Astrocyte of the hippocampus (primary cell): Measurements from ENCODE around the gene CCL4.
"Not testable (repeated sequence)": the region's sequence is repeated elsewhere in the genome, so short reads cannot be mapped to it uniquely, and the experiment has no call there.

ENCODE experiments used
- DNase-seq: peaks from one replicate; pipeline ENCODE4 v3.0.0; 2011; ENCODE audit warnings: low read depth, low spot score

Gene CCL4

DNA sequence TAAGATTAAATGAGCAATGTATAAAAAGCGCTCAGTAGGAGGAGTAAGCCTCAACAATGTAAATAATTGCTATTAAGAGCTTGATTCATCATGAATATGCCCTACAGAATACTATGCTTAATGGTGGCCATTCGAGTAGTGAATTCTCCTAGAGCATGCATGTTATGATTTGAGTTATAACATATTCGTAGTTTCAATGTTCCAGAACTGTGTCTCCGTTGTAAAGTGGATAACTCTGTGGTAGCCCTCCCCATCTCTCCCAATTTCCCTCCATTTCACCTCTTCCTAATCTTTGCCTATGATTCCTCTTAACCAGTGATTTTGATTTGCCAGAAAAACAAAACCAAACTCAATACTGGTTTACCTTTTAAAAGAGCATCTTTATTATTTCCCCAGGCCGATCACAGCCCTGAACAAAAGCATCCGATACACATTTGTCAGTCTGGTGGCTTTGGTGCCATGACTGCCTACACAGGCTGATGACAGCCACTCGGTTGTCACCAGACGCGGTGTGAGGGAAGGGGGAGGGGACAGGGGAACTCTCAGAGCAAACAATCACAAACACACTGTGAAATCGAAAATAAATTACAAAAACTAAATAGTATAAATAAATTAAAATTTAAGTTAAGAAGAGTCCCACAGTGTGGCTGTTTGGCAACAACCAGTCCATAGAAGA lies 15.6 kb upstream of the CCL4 start:
- not testable (repeated sequence) for DNase-seq

GRCh38 chr17:36088670-36089338 lies 14.8 kb upstream of the CCL4 start:
- no peak for DNase-seq

DNA sequence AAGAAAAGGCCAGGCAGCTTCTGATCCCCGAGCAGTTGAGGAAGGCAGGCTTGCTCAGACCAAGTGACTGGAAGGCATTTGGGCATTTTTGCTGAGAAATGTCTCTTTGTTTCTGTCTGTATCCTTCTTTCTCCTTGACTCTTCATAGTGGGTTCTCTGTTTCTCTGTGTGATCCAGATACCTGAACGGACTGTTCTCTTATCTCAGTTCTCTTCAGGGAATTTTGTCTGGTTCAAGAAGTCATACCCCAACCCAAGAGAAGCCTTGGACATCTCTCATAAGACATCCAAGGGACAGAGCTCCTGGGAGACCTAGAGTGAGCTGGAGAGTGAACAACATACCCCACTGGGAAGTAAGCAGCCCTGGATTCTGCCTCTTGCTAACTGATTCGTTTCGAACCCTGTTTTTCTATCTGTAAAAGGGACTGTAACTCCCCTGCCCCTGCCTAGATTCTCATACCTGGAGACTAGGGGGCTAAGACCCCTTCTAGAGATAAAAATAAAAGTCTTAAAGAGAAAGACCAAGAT lies 14.2 kb upstream of the CCL4 start:
- no peak for DNase-seq

DNA sequence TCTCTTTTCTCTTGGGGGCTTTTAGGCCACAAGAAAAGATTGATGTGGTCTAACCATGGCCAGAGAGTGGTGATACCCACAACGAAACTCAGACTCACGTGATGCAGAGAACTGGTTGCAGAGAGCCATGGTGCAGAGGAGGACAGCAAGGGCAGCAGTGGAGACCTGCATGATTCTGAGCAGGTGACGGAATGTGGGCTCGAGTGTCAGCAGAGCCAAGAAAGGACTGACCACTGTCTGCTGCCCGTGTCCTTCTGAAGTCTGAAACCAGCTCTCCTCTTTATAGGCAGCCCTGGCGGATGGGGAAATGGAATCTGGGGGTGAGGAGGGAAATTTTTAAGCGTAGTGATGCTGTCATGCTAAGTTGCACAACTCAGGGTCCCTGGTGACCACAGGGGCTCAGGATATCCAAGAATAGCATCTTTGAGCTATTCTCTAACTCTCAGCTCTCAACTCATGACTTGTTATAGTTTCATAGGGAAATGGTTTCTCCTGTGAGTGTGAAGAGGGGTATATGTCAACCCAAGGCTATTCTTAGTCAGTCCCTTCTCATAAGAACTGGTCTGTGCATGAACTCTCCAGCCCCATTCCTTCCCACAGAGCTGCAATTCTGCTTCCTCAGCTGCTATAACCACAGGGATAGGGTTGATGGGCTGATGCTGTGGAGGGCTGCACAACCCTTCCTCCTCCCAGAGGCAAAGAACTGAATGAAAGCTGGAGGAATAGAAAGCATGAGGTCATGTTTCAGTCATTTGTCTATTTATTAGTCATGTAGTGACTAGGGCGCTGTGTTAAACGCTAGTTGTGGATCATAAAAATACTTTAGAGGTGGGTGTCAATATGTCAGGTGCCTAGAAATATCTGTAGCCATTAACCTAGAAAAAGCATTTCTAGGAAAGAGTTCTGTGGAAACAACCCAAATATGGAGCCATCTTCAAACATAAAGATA lies 13.5 kb upstream of the CCL4 start, which contains the start of gene CCL3:
CCL3 (minus strand) TSS at position 256 of the 949 bp plus-strand sequence; CDS start at position 171, 85 bp downstream.
- DNase-seq = no peak

DNA sequence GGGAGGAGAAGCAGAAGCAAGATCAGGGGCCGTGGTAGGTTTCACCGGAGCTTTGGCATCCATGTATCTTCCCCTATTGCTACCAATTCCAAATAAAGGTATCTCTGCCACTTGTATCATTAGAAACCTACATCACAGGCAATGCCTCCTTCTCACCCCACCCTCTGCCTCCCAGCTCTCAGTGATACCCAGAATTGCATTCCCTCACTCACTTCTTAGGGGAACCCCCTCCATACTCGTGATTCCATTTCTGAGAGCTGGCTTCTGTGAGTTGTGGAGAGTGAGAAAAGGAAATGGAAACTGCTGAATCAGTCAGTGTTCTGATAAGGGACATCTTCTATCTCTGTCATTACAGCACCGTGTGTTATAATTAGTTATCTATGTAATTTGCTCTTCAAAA lies 11.4 kb upstream of the CCL4 start:
- DNase-seq = no peak

GRCh38 chr17:36092715-36093114 lies 10.9 kb upstream of the CCL4 start:
- not testable (repeated sequence) for DNase-seq

DNA sequence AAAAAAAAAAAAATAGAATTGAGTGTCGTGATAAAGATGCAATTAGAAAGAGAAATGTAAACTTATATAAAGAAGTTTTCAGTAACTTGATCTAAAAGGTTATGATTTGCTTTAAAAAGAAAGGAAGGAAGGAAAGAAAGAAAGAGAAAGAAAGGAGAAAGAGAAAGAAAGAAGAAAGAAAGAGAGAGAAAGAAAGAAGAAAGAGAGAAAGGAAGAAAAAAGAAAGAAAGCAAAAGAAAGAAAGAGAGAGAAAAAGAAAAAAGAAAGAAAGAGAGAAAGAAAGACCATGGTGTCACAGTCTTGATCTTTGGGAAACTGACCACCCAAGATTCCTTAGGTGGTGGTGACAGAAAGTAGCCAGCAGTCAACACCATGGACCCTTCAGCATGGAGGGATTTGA lies 9.4 kb upstream of the CCL4 start:
- no peak for DNase-seq

GRCh38 chr17:36094746-36095145 lies 8.9 kb upstream of the CCL4 start:
- no peak for DNase-seq

DNA sequence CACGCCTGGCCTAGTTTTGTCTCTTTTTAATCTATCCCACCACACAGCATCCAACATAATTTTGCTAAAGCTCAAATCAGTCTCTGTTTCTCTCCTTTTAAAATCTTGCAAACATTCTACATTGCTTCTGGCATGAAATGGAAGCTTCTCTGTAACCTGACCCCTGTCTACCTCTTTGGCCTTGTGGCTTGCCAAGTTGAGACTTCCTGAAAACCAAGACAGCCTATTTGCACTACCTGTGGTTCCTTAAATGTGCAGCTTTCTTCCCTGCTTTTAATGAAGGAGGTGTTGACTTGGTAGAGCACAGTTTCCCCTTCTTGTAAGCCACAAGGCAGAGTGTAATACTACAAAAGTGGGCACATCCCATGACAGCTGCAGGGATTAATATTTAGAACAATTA lies 7.6 kb upstream of the CCL4 start:
- no peak for DNase-seq

- DNase-seq = not testable (repeated sequence)
Observed at GRCh38 chr17:36099004-36099403, 4.6 kb upstream of the CCL4 start.

- not testable (repeated sequence) for DNase-seq
Observed at GRCh38 chr17:36104246-36104645, 619 bp downstream of the CCL4 start.

- no peak for DNase-seq
Observed at GRCh38 chr17:36104701-36105181, 1.1 kb downstream of the CCL4 start.

GRCh38 chr17:36105781-36106492 lies 2.3 kb downstream of the CCL4 start:
- DNase-seq = no peak

DNA sequence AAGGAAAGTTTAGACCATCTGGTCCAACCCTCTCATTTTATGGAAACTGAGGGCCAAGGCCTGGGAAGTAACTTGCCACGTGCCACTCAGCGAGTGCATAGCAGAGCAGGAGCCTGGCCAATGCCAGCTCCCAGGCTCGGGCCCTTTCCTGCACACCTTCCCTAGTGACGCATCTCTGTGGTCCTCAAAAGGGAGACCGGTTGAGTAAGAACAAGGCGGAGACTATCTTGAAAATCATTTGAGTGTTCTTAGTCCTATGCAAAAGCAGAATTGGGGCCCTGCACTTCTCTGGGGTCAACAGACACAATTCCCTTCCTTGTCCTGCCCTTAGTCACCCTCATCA lies 2.8 kb downstream of the CCL4 start:
- no peak for DNase-seq

DNA sequence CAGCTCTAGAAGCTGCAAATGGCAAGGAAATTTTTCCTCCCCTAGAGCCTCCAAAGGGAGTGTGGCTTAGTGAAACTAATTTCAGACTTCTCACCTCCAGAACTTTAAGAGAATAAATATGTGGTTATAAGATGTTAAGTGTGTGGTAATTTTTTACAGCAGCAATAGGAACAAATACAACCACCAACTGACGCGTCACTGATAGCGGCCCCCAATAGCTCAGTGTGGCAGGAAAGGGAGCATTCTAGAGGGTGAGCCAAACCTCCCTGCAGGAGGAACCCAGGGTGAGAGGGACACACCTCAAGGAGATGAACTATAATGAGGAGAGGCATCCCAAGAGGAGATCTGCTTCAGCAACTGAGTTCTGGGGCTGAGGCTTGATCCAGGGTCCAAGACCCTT lies 4.0 kb downstream of the CCL4 start:
- no peak for DNase-seq

- not testable (repeated sequence) for DNase-seq
Observed at GRCh38 chr17:36108265-36108664, 4.6 kb downstream of the CCL4 start.

- DNase-seq = no peak
Observed at GRCh38 chr17:36111068-36111490, 7.5 kb downstream of the CCL4 start.

DNA sequence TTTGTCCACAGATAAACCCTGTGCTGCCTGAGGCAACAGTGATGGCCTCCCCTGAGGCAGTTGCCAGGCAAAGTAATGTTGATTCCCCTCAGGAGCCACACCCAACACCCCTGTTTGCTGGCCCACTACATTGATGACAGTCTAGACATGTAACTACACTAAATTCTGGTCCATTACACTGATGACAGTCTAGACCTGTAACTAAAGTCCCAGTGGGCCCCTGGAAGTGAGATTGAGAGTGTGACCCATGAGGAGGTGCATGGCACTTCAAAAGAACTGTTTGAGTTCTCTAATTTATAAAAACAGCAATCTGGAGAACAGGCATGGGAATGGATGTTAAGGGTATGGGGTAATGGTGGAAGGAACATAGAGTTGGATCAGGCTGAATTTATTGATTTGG lies 8.9 kb downstream of the CCL4 start:
- DNase-seq = no peak

DNA sequence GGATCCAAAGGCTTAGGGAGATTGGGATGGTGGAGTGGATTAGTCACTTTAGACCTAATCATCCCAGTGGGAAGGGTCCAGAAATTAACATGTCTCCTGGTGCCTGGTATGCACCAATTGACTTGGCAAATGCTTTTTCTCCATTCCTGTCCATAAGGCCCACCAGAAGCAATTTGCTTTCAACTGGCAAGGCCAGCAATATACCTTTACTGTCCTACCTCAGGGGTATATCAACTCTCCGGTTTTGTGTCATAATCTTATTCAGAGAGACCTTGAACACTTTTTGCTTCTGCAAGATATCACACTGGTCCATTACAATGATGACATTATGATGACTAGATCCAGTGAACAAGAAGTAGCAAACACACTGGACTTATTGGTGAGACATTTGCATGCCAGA lies 9.5 kb downstream of the CCL4 start:
- not testable (repeated sequence) for DNase-seq

DNA sequence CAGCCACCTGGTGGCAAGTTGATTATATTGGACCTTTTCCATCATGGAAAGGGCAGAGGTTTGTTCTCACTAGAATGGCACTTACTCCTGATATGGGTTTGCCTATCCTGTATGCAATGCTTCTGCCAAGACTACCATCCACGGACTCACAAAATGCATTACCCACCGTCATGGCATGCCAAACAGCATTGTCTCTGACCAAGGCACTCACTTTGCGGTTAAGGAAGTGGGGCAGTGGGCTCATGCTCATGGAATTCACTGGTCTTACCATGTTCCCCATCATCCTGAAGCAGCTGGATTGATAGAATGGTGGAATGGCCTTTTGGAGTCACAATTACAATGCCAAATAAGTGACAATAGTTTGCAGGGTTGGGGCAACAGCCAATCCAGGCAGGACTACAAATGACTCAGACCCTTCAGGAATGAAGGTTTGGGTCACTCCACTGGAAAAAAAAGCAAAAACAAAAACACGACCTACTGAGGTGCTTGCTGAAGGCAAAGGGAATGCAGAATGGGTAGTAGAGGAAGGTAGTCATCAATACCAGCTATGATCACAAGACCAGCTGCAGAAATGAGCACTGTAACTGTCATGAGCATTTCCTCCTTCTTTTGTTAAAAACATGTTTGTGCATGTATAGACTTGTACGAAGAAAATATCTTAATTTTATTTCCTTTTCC lies 11.5 kb downstream of the CCL4 start:
- DNase-seq = peak; percentile 79

- DNase-seq = not testable (repeated sequence)
Observed at GRCh38 chr17:36115649-36115977, 12.0 kb downstream of the CCL4 start.
